SJSA1 (cell line): ENCODE measurements around the gene ZNF488. TPM values are rescaled to one million over a fixed set of nuclear protein-coding genes. Genes with fewer than 3 reads are reported as not detected.
"Not testable (repeated sequence)": the region's sequence is repeated elsewhere in the genome, so short reads cannot be mapped to it uniquely, and the experiment has no call there.

ENCODE experiments used
- DNase-seq, 2 experiments: peaks; one replicate each; pipeline ENCODE4 v3.0.0-alpha.2; 2015 to 2020; ENCODE audit warnings: low spot score in 2 of 2, low read depth in 1 of 2
- H3K27ac ChIP-seq: fragments of 250-450 bp; sonication (Bioruptor Pico); 2 replicates; pipeline ENCODE4 v1.5.1; 2020; ENCODE audit warnings: mild to moderate bottlenecking, moderate library complexity
- H3K27me3 ChIP-seq: fragments of 250-450 bp; sonication (Bioruptor Pico); replicated peaks from 2 replicates; pipeline ENCODE4 v1.5.1; 2020; ENCODE audit warnings: mild to moderate bottlenecking, moderate library complexity
- H3K36me3 ChIP-seq: fragments of 250-450 bp; sonication (Bioruptor Pico); 2 replicates; pipeline ENCODE4 v1.5.1; 2020; ENCODE audit warnings: mild to moderate bottlenecking
- H3K4me1 ChIP-seq: fragments of 250-450 bp; sonication (Bioruptor Pico); replicated peaks from 2 replicates; pipeline ENCODE4 v1.6.1; 2021; ENCODE audit warnings: mild to moderate bottlenecking
- H3K4me3 ChIP-seq: fragments of 250-450 bp; sonication (Bioruptor Pico); 2 replicates; pipeline ENCODE4 v1.5.1; 2020; ENCODE audit warnings: mild to moderate bottlenecking
- H3K9me3 ChIP-seq: fragments of 250-450 bp; sonication (Bioruptor Pico); replicated peaks from 2 replicates; pipeline ENCODE4 v1.5.1; 2020; ENCODE audit warnings: mild to moderate bottlenecking
- total RNA-seq: library from RNA; depleted of rRNA; stranded (reverse); fragments of >200 nt; shearing (Covaris generic); gene quantifications from 2 replicates; pipeline ENCODE4 v1.2.3, GENCODE V29; 2014; rRNA removed

The ZNF488 gene, protein sequence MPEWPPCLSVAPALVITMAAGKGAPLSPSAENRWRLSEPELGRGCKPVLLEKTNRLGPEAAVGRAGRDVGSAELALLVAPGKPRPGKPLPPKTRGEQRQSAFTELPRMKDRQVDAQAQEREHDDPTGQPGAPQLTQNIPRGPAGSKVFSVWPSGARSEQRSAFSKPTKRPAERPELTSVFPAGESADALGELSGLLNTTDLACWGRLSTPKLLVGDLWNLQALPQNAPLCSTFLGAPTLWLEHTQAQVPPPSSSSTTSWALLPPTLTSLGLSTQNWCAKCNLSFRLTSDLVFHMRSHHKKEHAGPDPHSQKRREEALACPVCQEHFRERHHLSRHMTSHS
- 0.09 and 1.2 TPM in 2 replicates for total RNA-seq

DNA sequence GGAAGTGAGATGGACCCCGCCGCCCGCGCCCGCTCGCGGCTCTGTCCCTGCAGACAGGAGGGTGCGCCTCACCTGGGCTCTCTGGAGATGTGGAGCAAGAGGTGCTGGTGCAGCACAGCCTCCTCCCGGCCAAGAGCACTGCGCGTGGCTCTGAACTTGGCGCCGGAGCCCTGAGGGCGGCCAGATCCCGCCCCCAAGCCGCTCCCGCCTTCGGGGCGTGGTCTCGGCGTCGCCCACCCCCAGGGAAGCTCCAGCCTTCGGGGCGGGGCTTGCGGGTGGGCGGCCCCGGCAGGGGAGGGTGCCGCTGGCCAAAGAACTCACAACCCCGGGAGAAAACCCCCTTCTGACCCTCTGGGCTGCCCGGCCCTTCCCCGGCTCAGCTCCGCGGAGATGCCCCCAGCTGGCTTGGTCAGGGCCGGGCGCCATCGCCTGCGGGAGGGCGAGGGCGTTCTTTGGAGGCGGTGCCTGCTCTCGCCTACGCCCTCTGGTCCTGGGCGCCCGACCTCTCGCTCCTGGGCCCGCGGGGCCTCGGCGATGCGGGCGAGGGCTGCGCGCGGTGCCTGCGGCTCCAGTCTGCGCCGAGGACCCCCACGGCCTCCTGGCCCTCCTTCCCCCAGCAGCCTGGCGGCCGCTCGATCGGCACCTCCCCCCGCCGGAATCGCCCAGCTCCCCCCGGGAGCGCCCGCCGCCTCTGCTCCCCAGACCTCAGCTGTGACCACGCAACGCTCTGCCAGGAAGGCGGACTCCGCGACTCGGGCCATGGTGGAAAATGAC, at the start of gene ZNF488:
TSS of gene ZNF488 (minus strand) at position 146 of the 774 bp plus-strand sequence. CDS start 15,464 bp downstream, outside the sequence.
- peaks cover 13% of the 10 kb centered on the region for H3K4me1 ChIP-seq
- DNase-seq = peak; percentile 89 to 92
- no peaks in the 10 kb centered on the region for H3K27me3 ChIP-seq
- peak within 1 kb of the TSS; percentile 59 for H3K4me3 ChIP-seq
- peak within 1 kb of the TSS; percentile 57 for H3K27ac ChIP-seq
- no peaks in the 10 kb centered on the region for H3K36me3 ChIP-seq
- H3K9me3 ChIP-seq = no peaks in the 10 kb centered on the region

DNA sequence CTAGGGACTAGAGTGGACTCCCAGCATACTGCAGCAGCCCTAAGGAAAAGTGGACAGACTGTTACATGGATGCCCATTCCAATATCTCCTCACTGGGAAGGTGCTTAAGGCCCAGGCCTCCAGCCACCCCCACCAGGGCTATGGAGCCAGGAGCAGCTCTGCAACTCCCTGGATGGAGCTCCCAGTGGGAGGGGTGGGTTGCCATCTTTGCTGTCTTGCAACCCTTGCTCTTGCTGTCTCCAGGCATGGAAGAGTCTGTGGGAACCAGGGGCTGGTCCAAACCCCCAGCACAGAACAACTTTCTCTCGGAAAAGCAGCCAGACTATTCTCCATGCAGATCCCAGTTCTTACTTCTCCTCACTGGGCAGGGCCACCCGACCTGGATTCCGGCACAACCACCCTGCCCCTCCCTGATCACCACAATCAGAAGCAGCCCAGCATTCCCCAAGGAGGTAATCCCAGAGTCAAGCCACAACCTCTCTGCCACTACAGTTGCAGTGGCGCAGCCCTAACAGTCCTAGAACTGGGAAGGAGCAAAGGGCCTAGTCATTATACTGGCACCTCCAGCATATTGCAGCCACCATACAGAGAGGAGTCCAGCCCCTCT, 41.8 kb upstream of the ZNF488 start:
- peaks cover 11% of the 10 kb centered on the region for H3K4me1 ChIP-seq
- no peak overlapping the region for H3K4me3 ChIP-seq
- no peak overlapping the region for H3K27ac ChIP-seq
- no peaks in the 10 kb centered on the region for H3K27me3 ChIP-seq
- no peaks in the 10 kb centered on the region for H3K9me3 ChIP-seq
- DNase-seq = peak in 1 of 2 experiments; percentile 32
- H3K36me3 ChIP-seq = no peaks in the 10 kb centered on the region

DNA sequence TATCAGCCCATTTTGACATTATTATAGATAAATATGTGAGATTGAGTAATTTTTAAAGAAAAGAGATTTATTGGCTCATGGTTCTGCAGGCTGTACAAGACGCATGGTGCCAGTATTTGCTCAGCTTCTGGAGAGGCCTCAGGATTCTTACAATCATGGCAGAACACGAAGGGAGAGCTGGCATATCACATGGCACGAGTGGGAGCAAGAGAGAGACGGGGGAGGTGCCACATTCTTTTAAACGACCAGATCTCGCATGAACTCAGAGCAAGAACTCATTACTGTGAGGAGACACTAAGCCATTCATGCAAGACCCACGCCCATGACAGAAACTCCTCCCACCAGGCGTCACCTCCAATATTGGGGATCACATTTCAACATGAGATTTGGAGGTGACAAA, 40.1 kb upstream of the ZNF488 start:
- no peak for DNase-seq
- Histone ChIP-seq H3K4me1 (peaks cover 12% of the 10 kb centered on the region), H3K27me3 (no peaks in the 10 kb centered on the region), H3K4me3 (no peak overlapping the region), H3K36me3 (no peaks in the 10 kb centered on the region), H3K9me3 (no peaks in the 10 kb centered on the region), H3K27ac (no peak overlapping the region)

GRCh38 chr10:47423476-47423875, 39.4 kb upstream of the ZNF488 start:
- Histone ChIP-seq H3K4me3 (no peak overlapping the region), H3K9me3 (no peaks in the 10 kb centered on the region), H3K27ac (no peak overlapping the region), H3K36me3 (no peaks in the 10 kb centered on the region), H3K4me1 (peaks cover 12% of the 10 kb centered on the region), H3K27me3 (no peaks in the 10 kb centered on the region)
- no peak for DNase-seq

DNA sequence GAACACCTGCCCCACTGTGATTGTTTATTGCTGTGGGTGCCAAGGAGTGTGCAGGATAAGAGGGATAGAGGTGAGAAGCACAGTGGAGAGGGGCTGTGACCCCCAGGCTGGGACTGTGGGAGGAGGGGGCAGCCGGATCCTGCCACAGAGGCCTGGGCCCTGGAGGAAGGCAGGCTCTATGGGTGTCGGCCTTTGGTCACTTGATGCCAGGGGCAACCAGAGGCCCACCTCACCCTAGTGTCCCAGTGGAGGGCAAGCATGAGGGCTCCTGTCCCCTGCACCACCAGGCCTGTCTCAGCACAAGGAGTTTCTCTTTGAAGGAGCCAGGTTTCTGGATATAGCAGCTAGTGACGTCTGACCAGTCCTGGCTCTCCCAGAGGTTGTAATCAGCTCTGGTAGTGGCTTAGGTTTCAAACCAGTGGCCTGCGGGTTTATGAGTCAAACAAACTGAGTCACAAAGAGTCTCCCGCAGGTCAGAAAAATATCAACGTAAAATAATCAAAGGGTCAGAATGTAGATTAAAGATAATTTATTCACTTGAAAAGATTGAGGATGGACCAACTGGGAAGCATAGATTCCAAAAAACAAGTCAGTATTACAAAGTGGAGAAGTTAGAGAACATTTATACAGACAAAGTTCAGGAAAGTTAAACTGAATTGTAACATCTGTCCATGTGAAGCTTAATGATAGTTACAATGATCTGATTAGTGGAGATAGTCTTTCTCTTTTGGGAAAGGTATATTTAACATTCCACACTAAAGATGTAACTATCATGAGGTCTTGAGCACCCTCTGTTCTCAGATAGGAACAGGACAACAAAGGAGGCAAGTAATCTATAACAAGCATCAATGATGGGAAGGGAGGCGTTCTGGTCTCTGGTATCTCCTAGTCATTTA, 37.2 kb upstream of the ZNF488 start:
- Histone ChIP-seq H3K4me3 (no peak overlapping the region), H3K9me3 (no peaks in the 10 kb centered on the region), H3K27me3 (no peaks in the 10 kb centered on the region), H3K27ac (no peak overlapping the region), H3K4me1 (peaks cover 12% of the 10 kb centered on the region), H3K36me3 (no peaks in the 10 kb centered on the region)
- DNase-seq = peak in 1 of 2 experiments; percentile 36

DNA sequence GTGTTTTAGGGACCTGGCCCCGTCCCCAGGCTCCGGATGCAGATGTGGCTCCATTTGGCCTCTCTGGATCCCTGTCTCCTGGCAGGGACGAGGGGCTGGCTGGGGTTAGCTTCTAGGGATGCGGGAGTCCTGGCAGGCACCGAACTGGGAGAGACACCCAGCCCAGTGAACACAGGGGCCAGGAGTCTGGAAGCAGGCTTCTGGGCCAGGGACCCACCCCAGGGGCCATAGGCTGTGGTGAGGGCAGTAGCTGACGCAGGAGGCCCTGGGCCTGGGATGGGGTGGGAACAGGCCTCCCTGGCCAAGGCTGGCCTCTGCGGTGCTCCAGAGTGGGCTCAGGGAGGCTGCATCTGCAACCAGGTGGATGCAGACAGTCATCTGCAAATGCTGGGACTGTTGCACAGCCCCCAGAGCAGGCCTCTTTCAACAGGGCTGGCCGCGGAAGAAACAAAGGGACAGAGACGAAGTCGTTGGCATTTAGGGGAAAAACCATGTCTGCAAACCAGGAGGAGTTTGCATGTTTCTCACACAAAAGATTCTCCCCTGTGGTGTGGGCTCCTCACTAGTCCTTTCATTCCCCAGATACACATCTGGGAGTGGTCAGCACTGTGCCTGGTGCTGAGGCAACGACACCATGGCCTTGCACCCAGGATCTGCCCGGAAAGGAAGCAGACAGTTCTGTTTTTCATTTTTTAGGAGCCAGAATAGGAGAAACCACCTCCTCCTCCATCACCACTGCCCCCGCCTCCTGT, 36.4 kb upstream of the ZNF488 start:
- H3K27me3 ChIP-seq = no peaks in the 10 kb centered on the region
- H3K4me1 ChIP-seq = peaks cover 12% of the 10 kb centered on the region
- DNase-seq = no peak
- no peak overlapping the region for H3K27ac ChIP-seq
- no peak overlapping the region for H3K4me3 ChIP-seq
- no peaks in the 10 kb centered on the region for H3K9me3 ChIP-seq
- H3K36me3 ChIP-seq = no peaks in the 10 kb centered on the region

- no peaks in the 10 kb centered on the region for H3K36me3 ChIP-seq
- H3K4me3 ChIP-seq = no peak overlapping the region
- no peaks in the 10 kb centered on the region for H3K9me3 ChIP-seq
- peaks cover 12% of the 10 kb centered on the region for H3K4me1 ChIP-seq
- DNase-seq = no peak
- no peak overlapping the region for H3K27ac ChIP-seq
- H3K27me3 ChIP-seq = no peaks in the 10 kb centered on the region
These were observed 35.3 kb upstream of the ZNF488 start for GRCh38 chr10:47419421-47419820.

- no peaks in the 10 kb centered on the region for H3K36me3 ChIP-seq
- no peaks in the 10 kb centered on the region for H3K27me3 ChIP-seq
- H3K4me1 ChIP-seq = peaks cover 13% of the 10 kb centered on the region
- no peak overlapping the region for H3K27ac ChIP-seq
- no peak for DNase-seq
- H3K4me3 ChIP-seq = no peak overlapping the region
- no peaks in the 10 kb centered on the region for H3K9me3 ChIP-seq
These were observed 34.9 kb upstream of the ZNF488 start for GRCh38 chr10:47418966-47419365.

- peaks cover 20% of the 10 kb centered on the region for H3K4me1 ChIP-seq
- no peak overlapping the region for H3K27ac ChIP-seq
- no peaks in the 10 kb centered on the region for H3K9me3 ChIP-seq
- no peak for DNase-seq
- H3K27me3 ChIP-seq = no peaks in the 10 kb centered on the region
- H3K4me3 ChIP-seq = no peak overlapping the region
- no peaks in the 10 kb centered on the region for H3K36me3 ChIP-seq
These were observed 34.2 kb upstream of the ZNF488 start for GRCh38 chr10:47418321-47418720.

- DNase-seq, H3K4me3 ChIP-seq: not testable (repeated sequence)
- H3K4me1 ChIP-seq = peaks cover 33% of the 10 kb centered on the region
These were observed 32.5 kb upstream of the ZNF488 start for GRCh38 chr10:47416305-47417218.

GRCh38 chr10:47415520-47416304, 31.6 kb upstream of the ZNF488 start:
- Histone ChIP-seq H3K9me3 (no peaks in the 10 kb centered on the region), H3K4me1 (peaks cover 24% of the 10 kb centered on the region), H3K27ac (no peak overlapping the region), H3K4me3 (no peak overlapping the region), H3K27me3 (no peaks in the 10 kb centered on the region), H3K36me3 (no peaks in the 10 kb centered on the region)
- DNase-seq = no peak

More at GRCh38 chr10:47416305-47417218, 32.5 kb upstream of the ZNF488 start:
- not testable (repeated sequence) for H3K36me3 ChIP-seq, H3K27ac ChIP-seq, H3K9me3 ChIP-seq, H3K27me3 ChIP-seq
